GM23248 (cell line): ENCODE measurements around the gene PRKD1.

Source experiments
- EZH2 ChIP-seq: fragments of 200-600 bp; sonication (generic); IDR thresholded peaks from 2 replicates; pipeline ENCODE4 v1.6.1; 2018; ENCODE audit warnings: antibody characterized with exemption, mild to moderate bottlenecking; ENCODE audit not compliant: insufficient read depth, poor library complexity, severe bottlenecking
- EZH2phosphoT487 ChIP-seq: fragments of 200-600 bp; sonication (generic); IDR thresholded peaks from 2 replicates; pipeline ENCODE4 v1.6.1; 2018; ENCODE audit warnings: antibody characterized with exemption, moderate library complexity, mild to moderate bottlenecking, low read depth; ENCODE audit not compliant: insufficient read depth

DNA sequence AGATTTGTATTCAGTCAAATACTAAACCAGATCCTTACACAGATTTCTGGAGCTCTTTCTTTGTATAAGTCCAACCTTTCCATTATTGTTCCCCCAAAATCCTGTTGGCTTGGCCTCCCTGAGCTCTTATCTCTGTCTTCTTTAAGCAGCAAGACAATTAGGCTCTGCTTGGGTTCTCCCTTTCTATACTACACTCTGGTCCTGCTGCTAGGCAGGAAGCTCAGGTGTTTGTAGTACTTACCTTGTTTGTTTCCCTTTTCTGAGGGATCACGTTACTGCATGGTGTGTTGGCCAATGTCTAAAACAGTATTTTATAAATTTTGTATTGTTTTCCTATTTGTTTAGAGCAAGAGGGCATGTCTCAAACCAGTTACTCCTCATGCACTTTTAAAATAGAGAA, 192.9 kb downstream of the PRKD1 start:
- TF ChIP-seq EZH2: no peak
- no peak for TF ChIP-seq EZH2phosphoT487
